Natural killer cell treated with Interleukin-12 subunit alpha and Interleukin-12 subunit beta and Interleukin-15 and Interleukin-18, amount 100 ng/mL, for 72 hours (primary cell): ENCODE results near the gene TSPYL1. TPM values are rescaled to one million over a fixed set of nuclear protein-coding genes. Genes with fewer than 3 reads are reported as not detected.

Source experiments
- ATAC-seq, 2 donors: fragments of 150-1000 bp; cut with Tn5 transposase in 1 of 2; sonication (Bioruptor Pico), chemical (Tn5 transposase) in 1 of 2; 2 replicates each; pipeline ENCODE4 v1.10.0; 2021
- DNase-seq: peaks from one replicate; pipeline ENCODE4 v3.0.0; 2022; ENCODE audit warnings: low spot score
- H3K27ac Mint-ChIP-seq, 2 donors: 1 replicate in 1 of 2; 2 replicates in 1 of 2; pipeline ENCODE4 v1.8.0; 2022; ENCODE audit warnings: mixed read lengths in 2 of 2, mild to moderate bottlenecking in 1 of 2, moderate library complexity in 1 of 2
- H3K27me3 Mint-ChIP-seq, 2 donors: 1 replicate in 1 of 2; 2 replicates in 1 of 2; pipeline ENCODE4 v1.8.0; 2022; ENCODE audit warnings: mixed read lengths in 2 of 2
- H3K36me3 Mint-ChIP-seq: one replicate; pipeline ENCODE4 v1.8.0; 2022; ENCODE audit warnings: mixed read lengths
- H3K4me1 Mint-ChIP-seq, 2 donors: 1 replicate in 1 of 2; 2 replicates in 1 of 2; pipeline ENCODE4 v1.8.0; 2022; ENCODE audit warnings: low read depth in 2 of 2, mixed read lengths in 2 of 2, mild to moderate bottlenecking in 1 of 2
- H3K4me3 Mint-ChIP-seq: one replicate; pipeline ENCODE4 v1.8.0; 2022; ENCODE audit warnings: mixed read lengths
- H3K9me3 Mint-ChIP-seq: 2 replicates; pipeline ENCODE4 v1.8.0; 2022; ENCODE audit warnings: mixed read lengths
- total RNA-seq, 2 donors: library from RNA; stranded (reverse); gene quantifications; one replicate each; pipeline ENCODE4 v1.2.3, GENCODE V29; 2022

TSPYL1 gene
- total RNA-seq, 2 donors from 2014 or later = 40.4 to 50.9 TPM

DNA sequence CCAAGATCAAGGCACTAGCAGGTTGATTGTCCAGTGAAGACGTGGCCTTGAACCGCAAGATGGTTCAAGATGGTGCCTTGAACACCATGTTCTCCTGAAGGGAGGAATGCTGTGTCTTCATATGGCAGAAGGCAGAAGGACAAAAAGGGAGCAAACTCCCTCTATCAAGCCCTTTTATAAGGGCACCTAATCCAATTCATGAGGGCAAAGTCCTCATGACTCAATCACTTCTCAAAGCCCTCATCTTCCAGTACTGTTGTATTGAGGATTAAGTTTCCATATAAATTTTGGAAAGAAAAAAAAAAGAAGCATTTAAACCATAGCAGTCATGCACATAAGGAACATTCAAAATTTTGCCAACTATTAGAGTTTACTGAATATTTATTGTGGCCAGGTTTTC is 29.9 kb upstream of the TSPYL1 start:
- H3K4me1 Mint-ChIP-seq = peaks cover 18 to 20% of the 10 kb centered on the region in 2 donors
- H3K27ac Mint-ChIP-seq = no peak overlapping the region
- no peaks in the 10 kb centered on the region for H3K9me3 Mint-ChIP-seq
- H3K4me3 Mint-ChIP-seq = no peak overlapping the region
- peaks cover 10% of the 10 kb centered on the region for H3K36me3 Mint-ChIP-seq
- ATAC-seq = no peak
- no peaks in the 10 kb centered on the region for H3K27me3 Mint-ChIP-seq
- no peak for DNase-seq

DNA sequence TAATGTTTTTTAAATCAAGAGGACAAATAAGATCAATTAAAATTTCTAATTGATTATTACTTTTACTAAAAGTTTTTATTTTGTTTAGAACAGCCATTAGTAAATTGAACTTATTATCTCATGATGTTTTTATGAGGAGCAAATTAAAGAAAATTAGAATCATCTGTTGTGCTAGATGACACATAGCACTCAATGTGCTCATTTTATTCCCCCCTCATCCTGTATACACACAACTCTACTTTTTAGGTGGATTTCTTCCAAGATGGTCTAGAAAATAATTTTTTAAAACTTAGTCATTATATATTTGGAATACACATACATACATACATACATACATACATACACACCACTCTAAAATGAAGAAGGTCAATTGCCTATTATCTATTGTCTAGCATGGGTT is 29.3 kb upstream of the TSPYL1 start:
- Mint-ChIP-seq H3K27me3 (no peaks in the 10 kb centered on the region), H3K4me3 (no peak overlapping the region), H3K36me3 (peaks cover 10% of the 10 kb centered on the region), H3K27ac (no peak overlapping the region), H3K4me1 (peaks cover 12 to 13% of the 10 kb centered on the region in 2 donors), H3K9me3 (no peaks in the 10 kb centered on the region)
- DNase-seq = no peak
- no peak for ATAC-seq

DNA sequence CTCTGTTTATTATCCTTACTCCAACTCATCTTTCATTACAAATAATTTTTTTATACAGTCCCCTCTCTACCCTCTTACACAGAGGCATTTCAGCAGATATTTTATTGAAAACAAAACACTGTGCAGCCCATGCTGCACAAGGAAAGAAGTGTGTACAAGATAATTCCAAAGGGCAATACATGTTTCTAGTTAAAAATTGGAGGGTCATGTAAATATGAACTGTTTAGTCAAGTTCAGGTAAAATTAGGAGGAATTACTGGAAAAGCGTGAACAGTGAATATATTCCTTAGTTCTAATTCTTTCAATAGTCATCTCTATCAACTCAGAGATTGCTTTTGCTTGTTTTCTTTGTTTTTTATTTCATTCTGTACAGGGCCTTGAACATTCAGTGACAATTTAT is 27.9 kb upstream of the TSPYL1 start:
- Mint-ChIP-seq H3K36me3 (peaks cover 10% of the 10 kb centered on the region), H3K4me1 (peaks cover 6 to 19% of the 10 kb centered on the region in 2 donors), H3K27ac (no peak overlapping the region), H3K4me3 (no peak overlapping the region), H3K9me3 (no peaks in the 10 kb centered on the region), H3K27me3 (no peaks in the 10 kb centered on the region)
- no peak for ATAC-seq
- DNase-seq = no peak

DNA sequence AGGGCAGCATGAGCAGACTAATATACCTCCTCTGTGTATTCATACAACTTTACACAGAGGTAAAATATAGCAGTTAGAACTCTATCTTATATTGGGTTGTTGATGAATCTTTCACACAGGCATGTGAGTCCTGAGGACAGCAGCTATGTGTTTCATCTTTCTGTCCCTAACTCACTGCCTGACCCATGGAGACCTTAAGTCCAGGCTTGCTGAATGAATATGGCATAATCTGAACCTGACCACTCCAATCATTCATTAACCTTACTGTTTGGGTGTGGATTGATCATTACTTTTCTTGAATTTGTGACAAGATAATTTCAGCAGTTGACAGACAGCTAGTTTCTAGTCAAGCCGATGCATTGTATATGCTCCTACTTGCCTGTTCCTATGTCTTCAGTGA is 27.3 kb upstream of the TSPYL1 start:
- DNase-seq = no peak
- Mint-ChIP-seq H3K4me3 (no peak overlapping the region), H3K27me3 (no peaks in the 10 kb centered on the region), H3K27ac (no peak overlapping the region), H3K9me3 (no peaks in the 10 kb centered on the region), H3K4me1 (peaks cover 6 to 19% of the 10 kb centered on the region in 2 donors), H3K36me3 (peaks cover 10% of the 10 kb centered on the region)
- ATAC-seq = no peak

DNA sequence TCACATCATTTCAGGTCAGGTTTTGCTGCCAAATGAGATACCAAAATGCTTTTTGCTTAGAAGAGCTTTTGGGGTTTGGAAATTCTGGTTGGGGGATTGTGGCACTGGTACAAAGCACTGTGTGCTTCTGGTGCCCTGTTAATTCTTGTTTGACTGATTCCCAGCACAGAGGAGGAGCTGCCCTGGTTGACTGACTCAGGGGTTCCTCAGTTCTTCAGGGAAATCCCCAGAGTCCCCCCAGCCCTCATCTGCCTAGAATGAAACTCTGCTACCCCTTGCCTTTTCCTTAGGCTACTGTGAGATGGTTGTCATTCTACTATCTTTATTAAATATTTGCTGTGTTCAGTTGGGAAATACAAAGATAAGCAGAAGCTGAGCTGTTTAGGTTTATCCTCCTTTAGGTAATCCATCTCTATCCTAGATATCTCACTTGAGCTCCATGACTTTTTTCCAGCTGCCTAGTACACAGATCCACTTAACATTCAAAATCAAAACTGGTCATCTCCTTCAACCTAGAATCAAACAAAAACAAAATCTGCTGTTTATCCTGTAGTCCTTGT is 24.9 kb upstream of the TSPYL1 start:
- ATAC-seq = peak; percentile 63 to 76
- Mint-ChIP-seq H3K4me3 (peak overlapping the region; percentile 6), H3K4me1 (peaks cover 6 to 17% of the 10 kb centered on the region in 2 donors), H3K36me3 (no peaks in the 10 kb centered on the region), H3K27ac (peak overlapping the region in 1 of 2 donors; percentile 83), H3K27me3 (no peaks in the 10 kb centered on the region), H3K9me3 (peaks cover 3% of the 10 kb centered on the region)
- DNase-seq = no peak

DNA sequence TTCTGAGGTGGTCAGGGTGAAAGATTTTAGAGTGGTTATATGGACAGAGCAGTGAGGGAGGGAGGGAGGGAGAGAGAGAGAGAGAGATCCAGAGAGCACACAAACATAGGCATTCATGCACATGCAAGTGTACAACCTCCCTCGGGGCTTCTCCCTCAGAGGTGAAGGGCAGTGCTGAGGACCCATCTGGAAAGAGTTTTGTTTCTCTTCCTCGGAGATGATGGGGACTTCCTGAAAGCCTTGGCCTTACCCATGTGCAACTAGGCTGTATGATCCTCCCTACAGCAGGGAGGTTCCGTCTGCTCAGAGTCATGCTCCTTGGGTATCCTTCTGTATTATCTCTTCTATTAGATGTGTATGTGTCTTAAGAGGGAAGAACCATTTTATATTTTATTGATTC is 21.4 kb upstream of the TSPYL1 start:
- DNase-seq = no peak
- H3K9me3 Mint-ChIP-seq = peaks cover 7% of the 10 kb centered on the region
- no peak overlapping the region for H3K4me3 Mint-ChIP-seq
- ATAC-seq = peak in 1 of 2 donors; percentile 20
- H3K27me3 Mint-ChIP-seq = no peaks in the 10 kb centered on the region
- peaks cover 5% of the 10 kb centered on the region for H3K36me3 Mint-ChIP-seq
- no peak overlapping the region for H3K27ac Mint-ChIP-seq
- peaks cover 6 to 19% of the 10 kb centered on the region in 2 donors for H3K4me1 Mint-ChIP-seq

DNA sequence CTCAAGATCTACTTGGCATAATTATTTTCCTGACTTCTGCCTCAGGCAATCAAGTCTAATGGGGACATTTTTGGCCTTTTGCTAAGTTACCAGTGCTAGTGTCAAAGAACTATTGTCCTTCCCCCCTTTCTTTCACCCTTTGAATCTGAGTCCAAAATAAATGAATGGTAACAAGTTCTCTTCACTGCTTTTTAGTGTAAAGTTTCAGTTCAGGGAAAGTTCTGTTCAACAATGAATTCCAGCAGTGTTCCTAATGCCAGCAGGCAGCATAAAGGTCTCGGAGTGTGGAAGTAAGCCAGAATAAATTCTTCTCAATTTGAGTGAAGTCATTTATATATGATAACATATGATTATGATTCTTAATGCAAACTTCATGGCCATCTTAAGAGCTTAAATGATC is 20.8 kb upstream of the TSPYL1 start:
- ATAC-seq = no peak
- peaks cover 6 to 19% of the 10 kb centered on the region in 2 donors for H3K4me1 Mint-ChIP-seq
- no peak for DNase-seq
- no peaks in the 10 kb centered on the region for H3K27me3 Mint-ChIP-seq
- peaks cover 5% of the 10 kb centered on the region for H3K36me3 Mint-ChIP-seq
- H3K27ac Mint-ChIP-seq = no peak overlapping the region
- peaks cover 7% of the 10 kb centered on the region for H3K9me3 Mint-ChIP-seq
- no peak overlapping the region for H3K4me3 Mint-ChIP-seq

DNA sequence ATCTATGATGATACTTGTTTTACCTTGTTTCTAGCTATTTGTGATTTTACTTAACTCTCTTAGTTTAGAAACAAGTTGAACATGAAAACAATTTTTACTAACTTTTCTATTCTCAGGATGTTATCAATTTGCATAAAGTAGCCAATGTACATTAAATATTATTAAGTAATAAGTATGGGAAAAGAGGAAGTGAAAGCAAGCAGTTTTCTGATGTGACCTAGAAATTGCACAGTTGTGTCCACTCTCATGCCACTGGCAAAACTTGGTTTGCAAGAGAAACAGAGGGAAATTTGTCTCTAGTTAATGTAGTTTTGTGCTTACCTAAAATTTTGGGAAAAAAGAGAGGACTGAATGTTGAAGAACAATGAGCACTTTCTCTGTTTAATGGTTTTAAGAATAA is 19.2 kb upstream of the TSPYL1 start:
- no peak overlapping the region for H3K27ac Mint-ChIP-seq
- ATAC-seq = no peak

DNA sequence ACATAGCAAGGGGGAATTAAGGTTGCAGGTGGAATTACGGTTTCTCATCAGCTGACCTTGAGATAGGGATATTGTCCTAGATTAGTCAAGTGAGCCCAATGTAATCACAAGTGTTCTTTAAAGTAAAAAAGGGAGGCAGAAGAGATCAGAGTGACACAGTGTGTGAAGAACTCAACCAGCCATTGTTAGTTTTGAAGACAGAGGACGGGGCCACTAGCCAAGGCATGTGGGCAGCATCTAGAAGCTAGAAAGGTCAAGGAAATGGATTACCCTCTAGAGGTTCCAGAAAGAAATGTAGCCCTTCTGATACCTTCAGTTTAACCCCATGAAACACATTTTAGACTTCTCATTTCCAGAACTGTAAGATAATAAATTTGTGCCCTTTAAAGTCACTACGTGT is 18.5 kb upstream of the TSPYL1 start:
- Mint-ChIP-seq H3K27ac (no peak overlapping the region), H3K4me3 (no peak overlapping the region), H3K4me1 (peaks cover 0 to 15% of the 10 kb centered on the region in 2 donors), H3K27me3 (no peaks in the 10 kb centered on the region), H3K9me3 (peaks cover 7% of the 10 kb centered on the region), H3K36me3 (peaks cover 5% of the 10 kb centered on the region)
- no peak for ATAC-seq
- no peak for DNase-seq

More for the DNA sequence above, 19.2 kb upstream of the TSPYL1 start:
- H3K4me3 Mint-ChIP-seq = no peak overlapping the region
- H3K4me1 Mint-ChIP-seq = peaks cover 0 to 17% of the 10 kb centered on the region in 2 donors
- DNase-seq = no peak
- H3K9me3 Mint-ChIP-seq = peaks cover 7% of the 10 kb centered on the region
- H3K36me3 Mint-ChIP-seq = peaks cover 5% of the 10 kb centered on the region
- no peaks in the 10 kb centered on the region for H3K27me3 Mint-ChIP-seq

DNA sequence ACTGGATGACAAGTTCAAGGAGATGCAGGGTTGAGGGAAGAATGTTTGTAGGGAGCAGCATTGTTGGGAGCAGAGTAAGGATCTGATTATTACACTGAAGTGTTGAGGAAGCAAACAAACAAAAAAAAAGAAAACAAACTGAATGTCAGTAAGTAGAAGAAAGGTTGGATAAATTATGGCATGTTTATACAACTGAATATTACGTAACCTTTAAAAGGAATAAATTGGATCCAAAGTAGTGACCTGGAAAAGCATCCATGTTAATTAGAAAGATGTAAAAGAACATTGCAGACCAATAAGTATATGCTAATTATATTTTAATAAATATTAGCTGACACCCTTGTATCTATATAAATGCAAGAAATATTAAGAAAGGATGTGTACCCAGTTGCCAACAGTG is 12.8 kb upstream of the TSPYL1 start:
- Mint-ChIP-seq H3K9me3 (no peaks in the 10 kb centered on the region), H3K4me3 (no peak overlapping the region), H3K27me3 (no peaks in the 10 kb centered on the region), H3K27ac (no peak overlapping the region), H3K36me3 (no peaks in the 10 kb centered on the region), H3K4me1 (peaks cover 0 to 10% of the 10 kb centered on the region in 2 donors)
- DNase-seq = no peak
- no peak for ATAC-seq

DNA sequence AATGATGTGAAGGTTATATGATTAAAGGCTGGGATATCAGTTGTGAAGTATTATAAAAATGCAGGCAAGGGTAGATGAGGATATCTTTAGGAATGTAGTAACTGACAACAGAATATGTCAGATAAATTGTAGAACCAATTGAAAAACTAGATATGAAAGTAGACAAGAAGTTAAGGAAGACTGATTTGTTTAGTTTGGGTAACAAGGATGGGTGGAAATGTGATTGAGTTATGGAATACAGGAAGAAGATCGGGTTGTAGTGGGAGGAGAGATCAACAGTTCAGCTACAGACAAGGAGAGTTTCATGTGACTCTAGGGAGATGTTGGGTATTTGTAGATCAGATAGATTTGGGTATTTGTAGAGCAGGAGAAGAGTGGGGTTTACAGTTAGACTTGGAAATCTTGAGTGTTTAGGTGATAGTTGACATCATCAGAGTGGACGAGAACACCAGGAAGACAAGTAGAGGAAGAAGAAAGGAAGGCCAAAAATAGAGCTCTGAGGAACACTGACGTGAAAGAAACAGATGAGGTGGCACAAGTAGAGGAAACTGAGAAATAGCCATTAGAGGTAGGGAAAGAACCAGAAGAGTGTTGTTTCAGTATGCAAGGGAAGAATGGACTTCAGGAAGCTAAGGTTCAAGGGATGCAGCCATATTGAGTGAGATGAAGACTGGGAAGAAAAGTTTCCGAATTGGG is 12.1 kb upstream of the TSPYL1 start:
- H3K36me3 Mint-ChIP-seq = no peaks in the 10 kb centered on the region
- no peak for DNase-seq
- peaks cover 0 to 9% of the 10 kb centered on the region in 2 donors for H3K4me1 Mint-ChIP-seq
- no peak overlapping the region for H3K27ac Mint-ChIP-seq
- H3K9me3 Mint-ChIP-seq = no peaks in the 10 kb centered on the region
- ATAC-seq = no peak
- H3K4me3 Mint-ChIP-seq = no peak overlapping the region
- no peaks in the 10 kb centered on the region for H3K27me3 Mint-ChIP-seq

DNA sequence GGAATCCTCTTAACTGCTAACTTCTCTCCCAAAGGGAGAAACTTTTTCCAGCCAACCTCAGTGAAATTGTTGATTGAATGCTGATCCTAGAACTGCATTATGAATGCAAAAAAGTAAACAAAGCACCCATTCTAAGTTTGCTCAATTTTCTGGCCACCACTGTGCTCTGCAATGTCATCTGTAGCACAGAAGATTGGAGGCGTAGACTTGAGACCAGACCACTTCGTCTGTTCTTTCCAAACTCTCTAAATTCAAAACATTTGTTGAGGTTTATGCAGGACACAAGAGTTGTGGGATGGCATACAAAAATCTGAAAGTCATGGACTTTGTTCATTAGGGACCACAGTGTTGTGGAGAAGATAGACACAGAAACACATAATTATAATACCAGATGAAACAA is 11.1 kb upstream of the TSPYL1 start:
- H3K27me3 Mint-ChIP-seq = no peaks in the 10 kb centered on the region
- no peak for ATAC-seq

DNA sequence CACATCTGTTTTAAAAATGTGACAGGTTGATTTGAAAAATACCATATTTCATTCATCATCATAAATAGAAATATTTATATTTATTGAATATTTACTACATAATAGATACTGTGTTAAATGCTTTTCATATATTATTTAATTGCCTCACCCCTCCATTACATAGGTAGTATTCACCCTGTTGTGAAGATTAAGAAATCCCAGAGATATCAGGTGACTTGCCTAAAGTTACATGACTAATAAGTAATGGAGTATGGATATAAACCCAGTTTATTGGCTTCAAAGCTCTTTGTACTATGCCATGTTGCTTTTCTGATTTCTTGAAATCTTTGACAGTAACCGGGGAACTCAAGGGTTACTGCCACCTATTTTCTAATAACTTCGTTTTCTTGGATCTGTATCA is 10.1 kb upstream of the TSPYL1 start:
- Mint-ChIP-seq H3K36me3 (no peaks in the 10 kb centered on the region), H3K27ac (no peak overlapping the region), H3K4me3 (no peak overlapping the region), H3K27me3 (no peaks in the 10 kb centered on the region), H3K9me3 (no peaks in the 10 kb centered on the region), H3K4me1 (peaks cover 0 to 1% of the 10 kb centered on the region in 2 donors)
- DNase-seq = no peak
- ATAC-seq = no peak

More for the DNA sequence above, 11.1 kb upstream of the TSPYL1 start:
- no peak for DNase-seq
- H3K4me3 Mint-ChIP-seq = no peak overlapping the region
- H3K36me3 Mint-ChIP-seq = no peaks in the 10 kb centered on the region
- no peaks in the 10 kb centered on the region for H3K9me3 Mint-ChIP-seq
- peaks cover 0 to 4% of the 10 kb centered on the region in 2 donors for H3K4me1 Mint-ChIP-seq
- no peak overlapping the region for H3K27ac Mint-ChIP-seq

DNA sequence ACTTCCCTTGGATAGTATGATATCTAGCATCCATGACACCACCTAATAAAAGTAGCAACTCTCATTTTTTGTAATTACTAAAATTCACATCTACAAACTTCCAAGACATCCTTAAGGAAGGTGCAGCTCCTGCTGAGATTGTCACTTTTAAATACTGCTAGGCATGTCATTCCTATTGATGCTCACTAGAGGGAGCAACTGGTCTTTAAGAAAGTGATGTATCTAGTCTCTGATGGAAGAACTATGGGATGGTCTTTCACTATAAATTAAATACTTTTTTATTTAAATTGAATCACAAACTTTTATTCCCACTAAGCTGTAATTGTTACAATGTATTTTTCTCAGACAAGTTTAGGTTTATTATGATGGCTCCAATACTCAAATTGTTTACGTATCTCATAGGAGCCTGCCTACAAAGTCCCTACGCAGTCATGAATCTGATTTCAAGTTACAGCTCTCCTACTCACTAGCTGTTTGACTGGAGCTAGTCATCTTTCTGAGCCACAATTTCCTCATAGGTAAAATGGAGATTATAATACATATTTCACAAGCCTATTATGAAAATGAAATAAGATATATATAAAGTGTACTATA is 8.1 kb upstream of the TSPYL1 start:
- Mint-ChIP-seq H3K36me3 (no peaks in the 10 kb centered on the region), H3K27me3 (no peaks in the 10 kb centered on the region), H3K4me1 (no peaks in the 10 kb centered on the region), H3K9me3 (no peaks in the 10 kb centered on the region), H3K4me3 (peak overlapping the region; percentile 39), H3K27ac (peak overlapping the region; percentile 31 to 38)
- ATAC-seq (peak; percentile 52 to 76), DNase-seq (no peak)
